ENCODE data around the gene BMPR1B.

GRCh38 chr4:95073646-95074045, 315.9 kb downstream of the BMPR1B start:
- TF ChIP-seq, protein P1, sequence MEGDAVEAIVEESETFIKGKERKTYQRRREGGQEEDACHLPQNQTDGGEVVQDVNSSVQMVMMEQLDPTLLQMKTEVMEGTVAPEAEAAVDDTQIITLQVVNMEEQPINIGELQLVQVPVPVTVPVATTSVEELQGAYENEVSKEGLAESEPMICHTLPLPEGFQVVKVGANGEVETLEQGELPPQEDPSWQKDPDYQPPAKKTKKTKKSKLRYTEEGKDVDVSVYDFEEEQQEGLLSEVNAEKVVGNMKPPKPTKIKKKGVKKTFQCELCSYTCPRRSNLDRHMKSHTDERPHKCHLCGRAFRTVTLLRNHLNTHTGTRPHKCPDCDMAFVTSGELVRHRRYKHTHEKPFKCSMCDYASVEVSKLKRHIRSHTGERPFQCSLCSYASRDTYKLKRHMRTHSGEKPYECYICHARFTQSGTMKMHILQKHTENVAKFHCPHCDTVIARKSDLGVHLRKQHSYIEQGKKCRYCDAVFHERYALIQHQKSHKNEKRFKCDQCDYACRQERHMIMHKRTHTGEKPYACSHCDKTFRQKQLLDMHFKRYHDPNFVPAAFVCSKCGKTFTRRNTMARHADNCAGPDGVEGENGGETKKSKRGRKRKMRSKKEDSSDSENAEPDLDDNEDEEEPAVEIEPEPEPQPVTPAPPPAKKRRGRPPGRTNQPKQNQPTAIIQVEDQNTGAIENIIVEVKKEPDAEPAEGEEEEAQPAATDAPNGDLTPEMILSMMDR (IDR thresholded peaks at IDR 0.05; ENCODE audit: low read depth, low read length, poor library complexity, severe bottlenecking) = no peak
- no peak for TF ChIP-seq EZH2phosphoT487 (IDR thresholded peaks at IDR 0.05; ENCODE audit: borderline replicate concordance, low read length)

Measured in DOHH2 (cell line).